ENCODE results near the gene PSMD13.
A peak's percentile ranks its signal among the peaks of the same experiment; 100 is the strongest.

Gene PSMD13

GRCh38 chr11:289398-289711 lies 52.6 kb downstream of the PSMD13 start:
- DNase-seq (ENCODE audit: low read depth): peak; percentile 51

- no peak for DNase-seq (ENCODE audit: low read depth)
Observed at GRCh38 chr11:289712-290620, 53.2 kb downstream of the PSMD13 start.

- no peak for DNase-seq (ENCODE audit: low read depth)
Observed at GRCh38 chr11:290621-291231, 54.0 kb downstream of the PSMD13 start.

GRCh38 chr11:291281-292210 lies 54.8 kb downstream of the PSMD13 start:
- no peak for DNase-seq (ENCODE audit: low read depth)

GRCh38 chr11:292211-293121 lies 55.7 kb downstream of the PSMD13 start:
- DNase-seq (ENCODE audit: low read depth): no peak

- DNase-seq (ENCODE audit: low read depth): no peak
Observed at GRCh38 chr11:293271-293851, 56.6 kb downstream of the PSMD13 start.

GRCh38 chr11:293852-294661 lies 57.3 kb downstream of the PSMD13 start:
- no peak for DNase-seq (ENCODE audit: low read depth)

- no peak for DNase-seq (ENCODE audit: low read depth)
Observed at GRCh38 chr11:294780-295179, 58.0 kb downstream of the PSMD13 start.

- no peak for DNase-seq (ENCODE audit: low read depth)
Observed at GRCh38 chr11:295351-296170, 58.8 kb downstream of the PSMD13 start.

- no peak for DNase-seq (ENCODE audit: low read depth)
Observed at GRCh38 chr11:296171-297050, 59.6 kb downstream of the PSMD13 start.

- DNase-seq (ENCODE audit: low read depth): no peak
Observed at GRCh38 chr11:297051-297585, 60.3 kb downstream of the PSMD13 start.

- DNase-seq (ENCODE audit: low read depth): peak; percentile 43
Observed at GRCh38 chr11:297586-298405, 61.0 kb downstream of the PSMD13 start.

- DNase-seq (ENCODE audit: low read depth): no peak
Observed at GRCh38 chr11:298406-299065, 61.8 kb downstream of the PSMD13 start.

GRCh38 chr11:299081-299891 lies 62.5 kb downstream of the PSMD13 start, which contains the start of gene IFITM5:
Gene IFITM5 (minus strand): TSS chr11:299526. CDS start chr11:299490, 36 bp downstream.
- peak; percentile 61 for DNase-seq (ENCODE audit: low read depth)

GRCh38 chr11:299951-300735 lies 63.4 kb downstream of the PSMD13 start:
- peak; percentile 56 for DNase-seq (ENCODE audit: low read depth)

Measured in activated T-cell treated with anti-CD3 and anti-CD28 coated beads for 1 hour (primary cell).